ENCODE data around the gene HNRNPAB. TPM values are rescaled to one million over a fixed set of nuclear protein-coding genes. Genes with fewer than 3 reads are reported as not detected.

Gene HNRNPAB
- total and polyA plus RNA-seq, 9 donors = 29.8 to 125 (median 100) TPM

GRCh38 chr5:178240766-178241165 lies 36.4 kb downstream of the HNRNPAB start:
- H3K4me1 ChIP-seq (ENCODE audit: control insufficient read depth, insufficient read depth, low read length) = peaks cover 34% of the 10 kb centered on the region
- DNase-seq = no peak
- no peak overlapping the region for H3K4me3 ChIP-seq (ENCODE audit: low read length)
- no peaks in the 10 kb centered on the region for H3K9me3 ChIP-seq (replicated peaks; ENCODE audit: control insufficient read depth, low read depth, low read length)
- H3K36me3 ChIP-seq (ENCODE audit: control insufficient read depth, insufficient read depth, low read length) = no peaks in the 10 kb centered on the region
- WGBS (ENCODE audit: insufficient coverage) = 76% methylated on average over 5 of the region's 9 CpGs
- no peak overlapping the region for H3K27ac ChIP-seq (ENCODE audit: low read length)
- no peaks in the 10 kb centered on the region for H3K27me3 ChIP-seq (ENCODE audit: control insufficient read depth, insufficient read depth, low read length)

GRCh38 chr5:178241231-178241663 lies 36.9 kb downstream of the HNRNPAB start:
- Histone ChIP-seq H3K27me3 (ENCODE audit: control insufficient read depth, insufficient read depth, low read length) (no peaks in the 10 kb centered on the region), H3K4me1 (ENCODE audit: control insufficient read depth, insufficient read depth, low read length) (peaks cover 34% of the 10 kb centered on the region), H3K36me3 (ENCODE audit: control insufficient read depth, insufficient read depth, low read length) (no peaks in the 10 kb centered on the region), H3K4me3 (ENCODE audit: low read length) (no peak overlapping the region), H3K27ac (ENCODE audit: low read length) (no peak overlapping the region), H3K9me3 (replicated peaks; ENCODE audit: control insufficient read depth, low read depth, low read length) (no peaks in the 10 kb centered on the region)
- DNase-seq = no peak
- 57% methylated on average over 6 of the region's 8 CpGs for WGBS (ENCODE audit: insufficient coverage)

- H3K27me3 ChIP-seq (ENCODE audit: control insufficient read depth, insufficient read depth, low read length) = no peaks in the 10 kb centered on the region
- 69% methylated on average over 9 of the region's 15 CpGs for WGBS (ENCODE audit: insufficient coverage)
- H3K4me1 ChIP-seq (ENCODE audit: control insufficient read depth, insufficient read depth, low read length) = peaks cover 34% of the 10 kb centered on the region
- no peak overlapping the region for H3K27ac ChIP-seq (ENCODE audit: low read length)
- no peaks in the 10 kb centered on the region for H3K9me3 ChIP-seq (replicated peaks; ENCODE audit: control insufficient read depth, low read depth, low read length)
- no peak for DNase-seq
- H3K36me3 ChIP-seq (ENCODE audit: control insufficient read depth, insufficient read depth, low read length) = no peaks in the 10 kb centered on the region
- H3K4me3 ChIP-seq (ENCODE audit: low read length) = no peak overlapping the region
Observed at GRCh38 chr5:178241688-178242231, 37.4 kb downstream of the HNRNPAB start.

GRCh38 chr5:178242416-178242815 lies 38.1 kb downstream of the HNRNPAB start:
- Histone ChIP-seq H3K9me3 (replicated peaks; ENCODE audit: control insufficient read depth, low read depth, low read length) (no peaks in the 10 kb centered on the region), H3K27me3 (ENCODE audit: control insufficient read depth, insufficient read depth, low read length) (no peaks in the 10 kb centered on the region), H3K27ac (ENCODE audit: low read length) (no peak overlapping the region), H3K36me3 (ENCODE audit: control insufficient read depth, insufficient read depth, low read length) (no peaks in the 10 kb centered on the region), H3K4me1 (ENCODE audit: control insufficient read depth, insufficient read depth, low read length) (peaks cover 34% of the 10 kb centered on the region), H3K4me3 (ENCODE audit: low read length) (no peak overlapping the region)
- WGBS (ENCODE audit: insufficient coverage) = 77% methylated on average over 7 of the region's 10 CpGs
- no peak for DNase-seq

GRCh38 chr5:178244576-178244975 lies 40.2 kb downstream of the HNRNPAB start:
- Histone ChIP-seq H3K27ac (ENCODE audit: low read length) (no peak overlapping the region), H3K4me1 (ENCODE audit: control insufficient read depth, insufficient read depth, low read length) (peaks cover 24% of the 10 kb centered on the region)

GRCh38 chr5:178245389-178245788 lies 41.1 kb downstream of the HNRNPAB start:
- Histone ChIP-seq H3K36me3 (ENCODE audit: control insufficient read depth, insufficient read depth, low read length) (no peaks in the 10 kb centered on the region), H3K4me1 (ENCODE audit: control insufficient read depth, insufficient read depth, low read length) (peaks cover 22% of the 10 kb centered on the region), H3K4me3 (ENCODE audit: low read length) (no peak overlapping the region), H3K27me3 (ENCODE audit: control insufficient read depth, insufficient read depth, low read length) (peaks cover 2% of the 10 kb centered on the region), H3K9me3 (replicated peaks; ENCODE audit: control insufficient read depth, low read depth, low read length) (no peaks in the 10 kb centered on the region), H3K27ac (ENCODE audit: low read length) (no peak overlapping the region)
- DNase-seq = no peak
- whole genome bisulfite sequencing (ENCODE audit: insufficient coverage) = 67% methylated on average over 2 of the region's 2 CpGs

More at GRCh38 chr5:178244576-178244975, 40.2 kb downstream of the HNRNPAB start:
- H3K4me3 ChIP-seq (ENCODE audit: low read length) = no peak overlapping the region
- no peaks in the 10 kb centered on the region for H3K9me3 ChIP-seq (replicated peaks; ENCODE audit: control insufficient read depth, low read depth, low read length)
- WGBS (ENCODE audit: insufficient coverage) = 100% methylated on average over 1 of the region's 2 CpGs
- no peak for DNase-seq
- peaks cover 2% of the 10 kb centered on the region for H3K27me3 ChIP-seq (ENCODE audit: control insufficient read depth, insufficient read depth, low read length)
- H3K36me3 ChIP-seq (ENCODE audit: control insufficient read depth, insufficient read depth, low read length) = no peaks in the 10 kb centered on the region

GRCh38 chr5:178246624-178247279 lies 42.4 kb downstream of the HNRNPAB start:
- Histone ChIP-seq H3K27me3 (ENCODE audit: control insufficient read depth, insufficient read depth, low read length) (peaks cover 2% of the 10 kb centered on the region), H3K4me3 (ENCODE audit: low read length) (no peak overlapping the region), H3K27ac (ENCODE audit: low read length) (no peak overlapping the region), H3K9me3 (replicated peaks; ENCODE audit: control insufficient read depth, low read depth, low read length) (no peaks in the 10 kb centered on the region), H3K36me3 (ENCODE audit: control insufficient read depth, insufficient read depth, low read length) (no peaks in the 10 kb centered on the region), H3K4me1 (ENCODE audit: control insufficient read depth, insufficient read depth, low read length) (peaks cover 16% of the 10 kb centered on the region)
- no peak for DNase-seq
- 29% methylated on average over 12 of the region's 15 CpGs for WGBS (ENCODE audit: insufficient coverage)

GRCh38 chr5:178247481-178248456 lies 43.4 kb downstream of the HNRNPAB start:
- DNase-seq = no peak
- Histone ChIP-seq H3K9me3 (replicated peaks; ENCODE audit: control insufficient read depth, low read depth, low read length) (no peaks in the 10 kb centered on the region), H3K4me1 (ENCODE audit: control insufficient read depth, insufficient read depth, low read length) (peaks cover 18% of the 10 kb centered on the region), H3K27me3 (ENCODE audit: control insufficient read depth, insufficient read depth, low read length) (peaks cover 2% of the 10 kb centered on the region), H3K36me3 (ENCODE audit: control insufficient read depth, insufficient read depth, low read length) (no peaks in the 10 kb centered on the region), H3K4me3 (ENCODE audit: low read length) (no peak overlapping the region), H3K27ac (ENCODE audit: low read length) (no peak overlapping the region)
- WGBS (ENCODE audit: insufficient coverage) = 49% methylated on average over 13 of the region's 24 CpGs

GRCh38 chr5:178248750-178249149 lies 44.4 kb downstream of the HNRNPAB start:
- no peak for DNase-seq
- WGBS (ENCODE audit: insufficient coverage) = 84% methylated on average over 18 of the region's 18 CpGs
- H3K4me1 ChIP-seq (ENCODE audit: control insufficient read depth, insufficient read depth, low read length) = peaks cover 18% of the 10 kb centered on the region
- H3K36me3 ChIP-seq (ENCODE audit: control insufficient read depth, insufficient read depth, low read length) = no peaks in the 10 kb centered on the region
- no peaks in the 10 kb centered on the region for H3K9me3 ChIP-seq (replicated peaks; ENCODE audit: control insufficient read depth, low read depth, low read length)
- peaks cover 2% of the 10 kb centered on the region for H3K27me3 ChIP-seq (ENCODE audit: control insufficient read depth, insufficient read depth, low read length)
- no peak overlapping the region for H3K27ac ChIP-seq (ENCODE audit: low read length)
- no peak overlapping the region for H3K4me3 ChIP-seq (ENCODE audit: low read length)
